Heart right ventricle (tissue), 16 donors: ENCODE data around the gene RAB7A. TPM values are rescaled to one million over a fixed set of nuclear protein-coding genes. Genes with fewer than 3 reads are reported as not detected.
"Not testable (repeated sequence)": the region's sequence is repeated elsewhere in the genome, so short reads cannot be mapped to it uniquely, and the experiment has no call there.

Experiments
- ATAC-seq, 8 donors: fragments of 200-7000 bp; cut with Tn5 transposase; one replicate each; pipeline ENCODE4 v1.9.1; 2020; ENCODE audit warnings: mild to moderate bottlenecking in 8 of 8, moderate library complexity in 8 of 8, moderate number of reproducible peaks in 1 of 8
- DNase-seq, 2 donors: peaks; one replicate each; pipeline ENCODE4 v3.0.0-alpha.2; 2020
- H3K27ac ChIP-seq, 10 donors: fragments of 200-600 bp; sonication (generic) in 2 of 10; one replicate each; pipeline versions ENCODE4 v1.5.0 to v1.8.0; 2020 to 2022; ENCODE audit warnings: mild to moderate bottlenecking in 3 of 10
- H3K27me3 ChIP-seq, 7 donors: fragments of 200-600 bp; one replicate each; pipeline ENCODE4 v1.8.0; 2021 to 2022; ENCODE audit warnings: mild to moderate bottlenecking in 2 of 7
- H3K36me3 ChIP-seq, 9 donors: fragments of 200-600 bp; sonication (generic) in 1 of 9; one replicate each; pipeline versions ENCODE4 v1.5.0 to v1.8.0; 2020 to 2022; ENCODE audit warnings: mild to moderate bottlenecking in 2 of 9
- H3K4me1 ChIP-seq, 9 donors: fragments of 200-600 bp; sonication (generic) in 1 of 9; one replicate each; pipeline versions ENCODE4 v1.5.0 to v1.8.0; 2020 to 2022; ENCODE audit warnings: mild to moderate bottlenecking in 4 of 9
- H3K4me3 ChIP-seq, 10 donors: fragments of 200-600 bp; sonication (generic) in 2 of 10; one replicate each; pipeline versions ENCODE4 v1.5.0 to v1.8.0; 2020 to 2022; ENCODE audit warnings: mild to moderate bottlenecking in 7 of 10, moderate library complexity in 2 of 10
- H3K9me3 ChIP-seq, 11 donors: fragments of 200-600 bp in 10 of 11; sonication (generic) in 2 of 11; one replicate each; pipeline versions ENCODE4 v1.5.0 to v1.8.0; 2013 to 2022; ENCODE audit warnings: mild to moderate bottlenecking in 2 of 11, control low read depth in 1 of 11, moderate library complexity in 1 of 11
- CTCF ChIP-seq, 9 donors: fragments of 200-600 bp; sonication (generic) in 2 of 9; IDR thresholded peaks; one replicate each; pipeline versions ENCODE4 v1.5.0 to v1.8.0; 2021 to 2022; ENCODE audit warnings: antibody characterized with exemption in 9 of 9, mild to moderate bottlenecking in 5 of 9, moderate library complexity in 1 of 9
- WGBS, 2 donors: extraction: QIAGEN DNeasy Blood & Tissue Kit; methylation state at CpG; one replicate each; pipeline ENCODE4 v1.1.7; 2013; ENCODE audit warnings: inconsistent platforms in 1 of 2; 5-methylcytosine and 5-hydroxymethylcytosine counted together
- intact Hi-C, 10 donors: fragments of 100-400 bp; cut with DNase I; formaldehyde crosslinking; loops; one replicate each; pipeline versions ENCODE4 v1.11.1 to v1.14.2; 2022
- polyA plus RNA-seq, 2 donors: library from polyadenylated mRNA; stranded (reverse); fragments of 200-250 nt; gene quantifications; one replicate each; pipeline ENCODE4 v1.2.3, GENCODE V29; 2013
- total RNA-seq, 10 donors: library from RNA; stranded (reverse); fragmentation: NEBNext Ultra II Directional in 3 of 10; extraction: Animal tissue kit (Norgen Biotek cat#: 25700) in 3 of 10; gene quantifications; one replicate each; pipeline versions ENCODE4 v1.2.1 to v1.2.4, GENCODE V29; 2021 to 2023
- donor health status: Arrhythmogenic right ventricular cardiomyopathy.
- donor health status: ischemic (EF 13 %, LVEDD 7.1; RV severe dilation, severe dysfunction).
- donor health status: healthy with polysubstance abuse.
- donor health status: DM: no; HTN: yes; CAD: no.
- donor health status: DM: no; HTN: no; CAD: no.
- donor health status: ischemic (EF 25% LVEDD 6.9; RV normal size, moderate dysfunction).
- donor health status: ischemic (EF 25% LVEDD 5.7; RV mildly dilated, moderate dysfunction).
- donor health status: healthy.
- donor health status: DM: yes; HTN: yes; CAD: no.
- donor health status: Ischemic cardiomyopathy.
- donor health status: ischemic (EF 35%, LVEDD 5.7; RV mildly dilated, moderate dysfunction).
- donor health status: nonischemic (EF 11% LVEDD 7.7; RV severe dilation, severe dysfunction).
- donor health status: DM: yes; HTN: yes; CAD: no.
- donor health status: PGD.
- donor health status: ischemic (EF 29% LVEDD 5.4; RV normal size, mild dysfunction).
- donor health status: nonischemic (EF 23%, LVEDD 6.1; RV moderate dilation, normal function).

RAB7A gene
- total and polyA plus RNA-seq, 12 donors = 161 to 348 (median 296) TPM

- no peak for TF ChIP-seq CTCF (IDR thresholded peaks at IDR 0.05)
- 96 to 99% methylated on average over 2 of the region's 2 CpGs for WGBS, 2 donors
These were observed 20.9 kb downstream of the RAB7A start for GRCh38 chr3:128746881-128747280.

GRCh38 chr3:128748557-128748956 lies 22.6 kb downstream of the RAB7A start:
- peak in 1 of 8 donors; percentile 34 for ATAC-seq
- no peak for DNase-seq
- no peak overlapping the region for H3K27ac ChIP-seq
- WGBS, 2 donors = 81 to 92% methylated on average over 4 of the region's 4 CpGs
- peaks cover 0 to 11% (median 0%) of the 10 kb centered on the region in 11 donors for H3K9me3 ChIP-seq
- intact Hi-C loops = no loop called here
- no peak for TF ChIP-seq CTCF (IDR thresholded peaks at IDR 0.05)
- H3K4me3 ChIP-seq = no peak overlapping the region
- H3K27me3 ChIP-seq = no peaks in the 10 kb centered on the region
- peaks cover 0 to 28% (median 6%) of the 10 kb centered on the region in 9 donors for H3K36me3 ChIP-seq
- H3K4me1 ChIP-seq = peaks cover 9 to 76% (median 43%) of the 10 kb centered on the region in 9 donors

More at GRCh38 chr3:128746881-128747280, 20.9 kb downstream of the RAB7A start:
- intact Hi-C loops = no loop called here
- H3K9me3 ChIP-seq = peaks cover 0 to 20% (median 0%) of the 10 kb centered on the region in 11 donors
- no peak for ATAC-seq
- no peaks in the 10 kb centered on the region for H3K27me3 ChIP-seq
- no peak for DNase-seq
- H3K27ac ChIP-seq = no peak overlapping the region
- no peak overlapping the region for H3K4me3 ChIP-seq
- peaks cover 9 to 65% (median 31%) of the 10 kb centered on the region in 9 donors for H3K4me1 ChIP-seq
- peaks cover 0 to 42% (median 7%) of the 10 kb centered on the region in 9 donors for H3K36me3 ChIP-seq

GRCh38 chr3:128749035-128749434 lies 23.1 kb downstream of the RAB7A start:
- peaks cover 0 to 23% (median 1%) of the 10 kb centered on the region in 9 donors for H3K36me3 ChIP-seq
- H3K4me1 ChIP-seq = peaks cover 9 to 81% (median 48%) of the 10 kb centered on the region in 9 donors
- H3K4me3 ChIP-seq = no peak overlapping the region
- H3K9me3 ChIP-seq = peaks cover 0 to 7% (median 0%) of the 10 kb centered on the region in 11 donors
- intact Hi-C loops = no loop called here
- TF ChIP-seq CTCF (IDR thresholded peaks at IDR 0.05) = no peak
- H3K27me3 ChIP-seq = no peaks in the 10 kb centered on the region
- ATAC-seq (peak in 3 of 8 donors; percentile 7 to 31 (median 25)), DNase-seq (no peak)
- H3K27ac ChIP-seq = no peak overlapping the region

GRCh38 chr3:128749561-128749960 lies 23.6 kb downstream of the RAB7A start:
- peaks cover 9 to 83% (median 48%) of the 10 kb centered on the region in 9 donors for H3K4me1 ChIP-seq
- ATAC-seq, H3K27ac ChIP-seq: not testable (repeated sequence)

GRCh38 chr3:128753715-128754114 lies 27.7 kb downstream of the RAB7A start:
- WGBS, 2 donors = 74 to 76% methylated on average over 1 of the region's 1 CpG
- DNase-seq (no peak), ATAC-seq (no peak)
- H3K9me3 ChIP-seq = peaks cover 0 to 11% (median 0%) of the 10 kb centered on the region in 11 donors
- H3K27me3 ChIP-seq = no peaks in the 10 kb centered on the region
- TF ChIP-seq CTCF (IDR thresholded peaks at IDR 0.05) = no peak
- no peak overlapping the region for H3K27ac ChIP-seq
- intact Hi-C loops = no loop called here
- H3K4me3 ChIP-seq = no peak overlapping the region
- peaks cover 6 to 71% (median 36%) of the 10 kb centered on the region in 9 donors for H3K4me1 ChIP-seq
- no peaks in the 10 kb centered on the region for H3K36me3 ChIP-seq

More at GRCh38 chr3:128749561-128749960, 23.6 kb downstream of the RAB7A start:
- peaks cover 0 to 18% (median 0%) of the 10 kb centered on the region in 9 donors for H3K36me3 ChIP-seq
- H3K27me3 ChIP-seq, DNase-seq, intact Hi-C loops, H3K9me3 ChIP-seq, H3K4me3 ChIP-seq: not testable (repeated sequence)
- 84 to 91% methylated on average over 5 of the region's 5 CpGs for WGBS, 2 donors
